DLD1 (cell line): Measurements from ENCODE around the gene MRPL23.

ENCODE experiments used
- in situ Hi-C: cut with HindIII; loops from 2 replicates; pipeline ENCODE4 v1.10.0; 2017; ENCODE audit warnings: low sequenced_read_pairs

The MRPL23 gene

DNA sequence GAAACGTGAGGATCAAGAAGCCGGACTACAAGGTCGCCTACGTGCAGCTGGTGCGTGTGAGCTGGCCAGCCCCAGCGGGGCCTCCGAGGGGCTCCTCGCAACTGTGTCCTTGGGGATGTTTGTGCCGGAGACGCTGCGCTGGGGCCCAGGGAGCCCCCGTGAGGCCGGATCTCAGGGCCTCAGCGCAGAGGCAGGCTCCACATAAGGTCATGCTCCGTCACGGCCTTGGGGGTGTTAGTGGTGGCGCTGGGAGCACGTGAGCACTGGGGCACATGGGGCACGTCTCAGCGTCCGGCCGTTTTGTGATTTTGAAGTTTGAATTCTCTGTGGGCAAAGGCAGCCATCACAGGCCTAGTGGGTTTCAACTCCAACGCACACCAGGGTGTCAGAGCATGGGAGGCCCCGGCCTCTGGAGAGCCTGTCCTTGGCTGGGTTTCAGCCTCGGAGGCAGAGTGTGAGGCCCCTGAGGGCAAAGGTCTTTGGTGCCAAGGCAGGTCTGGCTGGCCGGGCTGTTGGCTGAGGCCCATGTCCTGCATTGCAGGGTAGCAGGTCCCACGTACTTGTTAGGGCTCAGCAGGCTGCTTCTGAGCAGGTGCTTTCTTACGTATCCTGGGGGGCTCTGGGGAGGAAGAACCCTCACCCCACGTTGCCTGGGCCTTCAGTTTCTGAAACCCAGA lies 5.8 kb downstream of the MRPL23 start:
- in situ Hi-C loops, result no loop called here

- in situ Hi-C loops, result no loop called here
These were observed 6.5 kb downstream of the MRPL23 start for GRCh38 chr11:1953489-1954266.

DNA sequence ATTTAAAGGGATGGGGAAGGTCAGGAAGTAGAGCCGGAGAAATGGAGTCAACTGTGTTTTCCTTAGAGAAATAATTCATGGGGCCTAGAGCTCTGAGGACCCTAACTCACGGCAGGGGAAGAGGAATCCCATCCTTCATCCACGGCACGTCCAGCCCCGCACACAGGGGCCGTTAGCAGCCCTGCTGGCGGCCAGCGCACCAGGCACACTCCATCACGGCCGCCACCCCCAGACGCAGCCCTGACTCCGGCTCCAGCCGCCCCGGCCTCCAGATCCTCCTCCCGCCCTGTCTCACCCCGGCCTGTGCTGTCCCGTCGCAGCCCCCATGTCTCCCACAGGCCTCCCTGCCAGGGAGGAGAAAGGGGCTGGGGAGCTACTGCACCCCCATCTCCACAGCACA lies 11.2 kb downstream of the MRPL23 start:
- in situ Hi-C loops, result no loop called here

GRCh38 chr11:1959786-1960185 lies 12.7 kb downstream of the MRPL23 start:
- in situ Hi-C loops, result no loop called here

DNA sequence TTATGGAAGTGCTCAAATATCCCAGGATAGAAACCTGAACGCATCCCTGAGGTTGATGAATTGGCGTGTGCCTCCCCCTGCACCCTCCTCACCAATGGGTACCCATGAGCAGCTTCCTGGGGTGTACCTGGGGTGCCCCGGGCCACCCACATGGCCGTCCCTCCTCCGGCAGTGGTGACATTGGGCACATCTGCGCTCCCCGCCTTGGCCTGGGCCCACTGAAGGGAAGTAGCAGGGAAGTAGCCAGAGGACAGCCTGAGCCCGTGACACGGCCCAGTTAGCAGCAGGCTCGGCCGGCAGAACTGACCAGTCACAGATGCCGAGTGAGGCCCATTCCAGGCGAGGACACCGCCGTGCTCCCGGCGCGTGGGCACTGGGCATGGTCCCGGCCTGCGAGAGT lies 16.7 kb downstream of the MRPL23 start:
- in situ Hi-C loops, result no loop called here

DNA sequence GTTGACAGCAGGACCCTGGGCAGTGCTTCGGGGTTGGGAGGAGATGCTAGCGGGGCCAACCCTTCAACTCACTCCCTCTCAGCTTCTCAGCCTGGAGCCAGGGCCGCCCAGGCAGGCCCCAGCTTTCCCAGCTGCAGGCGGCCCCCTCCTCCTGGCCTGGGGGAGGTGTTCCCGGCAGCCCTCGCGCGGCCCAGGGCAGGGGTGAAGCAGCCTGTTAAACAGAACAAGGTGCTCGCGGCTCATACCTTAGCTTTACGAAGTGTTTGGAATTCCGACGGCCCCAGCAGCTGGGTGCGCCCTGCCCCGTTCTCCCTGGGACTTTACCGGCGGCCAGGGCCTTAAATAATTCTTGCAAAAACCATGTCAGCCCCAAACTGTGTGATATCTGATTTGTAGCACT lies 17.2 kb downstream of the MRPL23 start:
- in situ Hi-C loops, result no loop called here

DNA sequence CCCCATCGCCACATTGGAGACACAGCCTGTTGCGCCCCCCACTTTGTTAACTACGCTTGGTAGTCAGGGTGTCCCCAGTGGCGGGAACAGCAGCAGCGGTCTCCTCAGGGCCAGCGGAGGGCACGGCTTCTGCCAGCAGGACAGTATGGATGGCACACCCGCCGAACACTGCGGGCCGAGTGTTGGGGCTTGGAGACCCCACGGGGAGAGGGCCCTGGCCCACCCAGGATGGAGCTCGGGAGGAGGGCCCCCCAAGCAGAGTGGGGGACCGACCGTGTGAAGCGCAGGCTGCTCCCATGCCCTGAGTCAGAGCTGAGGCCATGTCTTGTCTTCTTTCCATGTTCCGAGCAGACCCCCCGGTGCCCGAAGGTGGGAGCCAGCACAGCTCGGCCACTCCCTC lies 17.8 kb downstream of the MRPL23 start:
- in situ Hi-C loops, result no loop called here

DNA sequence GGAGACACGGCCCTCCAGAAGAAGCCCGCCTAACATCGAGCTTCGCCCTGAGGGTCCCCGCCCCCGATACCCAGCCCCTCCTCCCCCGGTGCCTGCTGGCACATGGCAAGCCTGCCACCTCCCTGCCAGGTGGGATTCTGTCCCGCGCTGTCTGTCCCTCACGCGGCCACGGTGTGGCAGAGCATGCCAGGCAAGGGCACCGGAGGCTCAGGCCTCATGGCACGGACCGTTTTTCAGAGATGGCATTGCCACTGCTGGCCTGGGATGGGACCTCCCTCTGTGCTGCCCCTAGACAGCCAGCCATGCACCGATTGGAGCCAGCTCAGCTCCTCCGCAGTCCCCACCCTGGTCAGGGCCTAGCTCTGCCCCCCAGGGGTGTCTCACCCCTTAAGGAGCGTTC lies 19.4 kb downstream of the MRPL23 start:
- in situ Hi-C loops, result no loop called here

DNA sequence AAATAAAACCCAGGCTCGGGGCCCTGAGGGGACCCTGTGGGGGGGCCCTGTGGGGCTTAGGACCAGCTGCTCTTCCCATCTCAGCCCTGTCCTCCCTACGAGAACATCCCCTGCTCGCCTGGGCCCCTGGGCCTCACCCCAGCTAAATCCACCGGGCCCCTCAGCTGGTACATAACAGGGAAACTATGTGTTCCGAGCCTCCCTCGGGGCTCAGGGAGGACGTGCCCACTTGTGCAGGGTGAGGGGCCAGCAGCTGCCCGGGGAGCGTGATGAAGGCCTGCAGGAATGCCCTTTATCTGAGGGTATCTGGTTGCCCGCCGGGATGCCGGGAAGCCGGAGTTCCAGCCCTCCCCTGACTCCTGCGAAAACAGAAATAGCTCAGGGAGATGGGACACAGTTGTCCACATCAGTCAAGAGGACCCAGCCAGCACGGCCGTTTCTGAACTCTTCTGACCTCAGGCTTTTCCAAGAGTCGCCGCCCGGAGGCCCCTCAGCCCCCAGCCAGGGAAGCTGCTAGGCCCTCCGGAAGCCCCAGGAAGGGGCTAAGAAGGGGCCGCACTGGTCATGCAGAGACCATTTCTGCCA lies 20.6 kb downstream of the MRPL23 start:
- in situ Hi-C loops, result no loop called here

- in situ Hi-C loops, result no loop called here
These were observed 21.4 kb downstream of the MRPL23 start for GRCh38 chr11:1968454-1969002.

DNA sequence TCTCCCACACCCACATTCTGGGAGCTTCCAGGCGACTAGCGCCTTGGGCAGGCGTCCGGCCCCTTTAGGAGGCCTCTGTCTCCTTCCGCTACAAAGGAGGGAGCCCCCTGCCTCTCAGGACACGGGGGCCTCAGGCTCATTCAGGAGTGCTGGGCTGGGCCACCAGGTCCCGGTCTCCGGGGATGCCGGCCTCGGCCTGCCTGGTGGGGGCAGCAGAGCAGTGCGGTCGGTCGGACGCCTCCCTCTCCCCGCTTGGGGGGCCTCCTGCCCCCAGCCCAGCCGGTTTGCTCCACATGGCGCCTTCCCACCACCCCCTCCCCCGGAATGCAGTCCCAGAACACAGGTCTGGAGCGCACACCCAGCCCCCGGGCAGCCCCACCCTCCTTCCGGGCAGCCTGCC lies 21.9 kb downstream of the MRPL23 start:
- in situ Hi-C loops, result no loop called here

GRCh38 chr11:1969776-1970175 lies 22.6 kb downstream of the MRPL23 start:
- in situ Hi-C loops, result no loop called here

DNA sequence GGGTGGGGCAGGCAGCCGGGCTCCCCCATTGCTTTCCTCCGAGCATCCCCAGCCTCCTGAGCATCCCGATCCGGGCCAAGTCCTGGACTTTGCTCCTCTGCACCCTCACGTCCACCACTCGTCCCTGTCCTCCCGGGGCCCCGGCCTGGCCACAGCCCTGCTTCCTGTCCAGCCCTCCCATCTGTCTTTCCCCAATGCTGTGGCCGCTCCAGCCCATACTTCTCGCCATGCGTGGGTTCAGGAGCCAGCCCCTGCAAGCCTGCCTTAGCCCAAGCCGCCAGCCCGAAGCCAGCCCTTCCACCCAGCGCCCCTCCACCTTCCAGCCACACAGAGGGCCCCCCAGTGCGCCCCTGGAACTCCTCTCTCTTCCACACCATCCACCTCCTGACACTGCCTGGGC lies 23.8 kb downstream of the MRPL23 start:
- in situ Hi-C loops, result no loop called here

- in situ Hi-C loops, result no loop called here
These were observed 28.1 kb downstream of the MRPL23 start for GRCh38 chr11:1975185-1975584.

GRCh38 chr11:1978720-1979473 lies 31.8 kb downstream of the MRPL23 start:
- in situ Hi-C loops, result no loop called here

DNA sequence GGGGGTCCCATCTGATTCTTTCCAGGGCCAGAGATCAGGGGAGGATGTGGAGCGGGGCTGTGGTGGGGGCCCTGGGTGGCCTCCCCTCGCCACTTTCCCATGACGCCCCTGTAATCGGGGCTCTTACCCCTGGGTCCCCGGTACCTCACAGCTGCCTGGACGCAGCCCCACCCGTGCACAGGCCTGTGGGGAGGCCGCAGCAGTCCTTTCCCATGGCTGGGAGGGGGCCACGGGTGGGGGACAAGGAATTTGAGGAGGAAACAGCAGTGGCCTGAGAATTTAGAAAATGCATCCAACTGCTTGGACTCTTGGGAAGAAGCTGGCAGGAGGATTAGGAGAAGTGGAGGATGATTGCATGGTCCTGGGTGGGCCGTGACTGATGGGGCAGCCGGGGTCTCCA lies 32.5 kb downstream of the MRPL23 start:
- in situ Hi-C loops, result no loop called here

- in situ Hi-C loops, result no loop called here
These were observed 35.9 kb downstream of the MRPL23 start for GRCh38 chr11:1982873-1983600.

- in situ Hi-C loops, result no loop called here
These were observed 36.4 kb downstream of the MRPL23 start for GRCh38 chr11:1983601-1983961.

DNA sequence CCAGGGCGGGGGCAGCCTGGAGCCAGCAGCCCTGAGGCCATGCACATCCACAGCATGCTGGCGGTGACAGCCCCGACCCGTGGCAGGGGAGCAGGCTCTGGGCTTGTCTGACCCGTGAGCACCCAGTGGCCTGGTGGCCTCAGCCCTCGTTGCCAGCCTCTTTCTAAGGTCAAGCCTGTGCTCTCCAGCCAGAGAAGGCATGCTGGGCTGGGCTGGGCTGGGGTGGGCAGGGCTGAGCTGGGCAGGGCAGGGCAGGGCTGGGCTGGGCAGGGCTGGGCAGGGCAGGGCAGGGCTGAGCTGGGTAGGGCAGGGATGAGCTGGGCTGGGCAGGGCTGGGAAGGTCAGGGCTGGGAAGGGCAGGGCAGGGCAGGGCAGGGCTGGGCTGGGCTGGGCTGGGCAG lies 39.9 kb downstream of the MRPL23 start:
- in situ Hi-C loops, result no loop called here

GRCh38 chr11:1988174-1988573 lies 41.0 kb downstream of the MRPL23 start:
- in situ Hi-C loops, result no loop called here
